CD4-positive, alpha-beta T cell (primary cell): Measurements from ENCODE around the gene FLYWCH1. TPM values are rescaled to one million over a fixed set of nuclear protein-coding genes. Genes with fewer than 3 reads are reported as not detected.

ENCODE experiments used
- ATAC-seq: fragments of 200-7000 bp; cut with Tn5 transposase; one replicate; pipeline ENCODE4 v1.10.0; 2022; ENCODE audit warnings: mild to moderate bottlenecking; ENCODE audit not compliant: poor library complexity
- CTCF ChIA-PET: fragments of 350-600 bp; sonication (Branson Sonifier 250); formaldehyde crosslinking; loops from one replicate; lab custom pipeline; 2021; ENCODE audit warnings: antibody characterized with exemption, inconsistent platforms; lab: Charles Lee
- POLR2A ChIA-PET: fragments of 350-600 bp; sonication (Branson Sonifier 250); formaldehyde crosslinking; loops from one replicate; lab custom pipeline; 2021; ENCODE audit warnings: antibody characterized with exemption, inconsistent platforms; lab: Charles Lee
- DNase-seq, 14 experiments: peaks; one replicate each; pipeline ENCODE4 v3.0.0-alpha.2; 2013 to 2020; ENCODE audit warnings: mixed read lengths in 2 of 14
- H3K27ac ChIP-seq, 2 donors: one replicate each; pipeline versions ENCODE4 v1.5.1 to v1.7.0; 2013; ENCODE audit warnings: low read length in 2 of 2, low read depth in 1 of 2, mild to moderate bottlenecking in 1 of 2
- H3K27me3 ChIP-seq, 2 experiments: 1 replicate in 1 of 2; 2 replicates in 1 of 2; pipeline versions ENCODE4 v1.6.1 to v1.7.0; 2013; ENCODE audit warnings: low read length in 2 of 2, control low read depth in 1 of 2, mild to moderate bottlenecking in 1 of 2, moderate library complexity in 1 of 2; ENCODE audit not compliant: insufficient read depth in 2 of 2, control insufficient read depth in 1 of 2
- H3K36me3 ChIP-seq: one replicate; pipeline ENCODE4 v1.6.1; 2013; ENCODE audit warnings: low read length, control low read depth; ENCODE audit not compliant: insufficient read depth
- H3K4me1 ChIP-seq: one replicate; pipeline ENCODE4 v1.6.1; 2013; ENCODE audit warnings: low read length, control low read depth; ENCODE audit not compliant: insufficient read depth
- H3K4me3 ChIP-seq: one replicate; pipeline ENCODE4 v1.5.1; 2013; ENCODE audit warnings: mild to moderate bottlenecking, low read length, moderate library complexity
- H3K9me3 ChIP-seq, 2 experiments: 1 replicate in 1 of 2; 2 replicates in 1 of 2; pipeline versions ENCODE4 v1.6.1 to v1.7.0; 2013; ENCODE audit warnings: low read length in 2 of 2, mild to moderate bottlenecking in 2 of 2, control low read depth in 1 of 2, moderate library complexity in 1 of 2; ENCODE audit not compliant: control insufficient read depth in 1 of 2, insufficient read depth in 1 of 2
- H3K27ac Mint-ChIP-seq: one replicate; pipeline ENCODE4 v1.8.0; 2020; ENCODE audit warnings: mixed read lengths
- H3K27me3 Mint-ChIP-seq: one replicate; pipeline ENCODE4 v1.8.0; 2021; ENCODE audit warnings: mixed read lengths
- H3K36me3 Mint-ChIP-seq: one replicate; pipeline ENCODE4 v1.8.0; 2021; ENCODE audit warnings: low read depth, mixed read lengths
- H3K4me1 Mint-ChIP-seq: one replicate; pipeline ENCODE4 v1.8.0; 2021; ENCODE audit warnings: low read depth, mixed read lengths
- H3K4me3 Mint-ChIP-seq: one replicate; pipeline ENCODE4 v1.8.0; 2020; ENCODE audit warnings: mild to moderate bottlenecking, mixed read lengths
- H3K9me3 Mint-ChIP-seq: one replicate; pipeline ENCODE4 v1.8.0; 2020; ENCODE audit warnings: mixed read lengths
- intact Hi-C, 2 experiments: fragments of 100-400 bp; cut with DNase I in 1 of 2; cut with micrococcal nuclease in 1 of 2; formaldehyde crosslinking; loops; one replicate each; pipeline versions ENCODE4 v1.15.1 to v1.9.0; 2023 to 2025; cut with DNase I, micrococcal nuclease
- total RNA-seq, 174 experiments: library from RNA in 2 of 174; stranded (reverse) in 2 of 174; gene quantifications; one replicate each; pipeline ENCODE4 v1.2.3 and lab custom pipeline; 2021 to 2026
- TF ChIP-seq, protein P1 (sequence below): fragments of 200-600 bp; IDR thresholded peaks from one replicate; pipeline ENCODE4 v1.8.0; 2022; ENCODE audit warnings: antibody characterized with exemption, mild to moderate bottlenecking

FLYWCH1 gene
- total RNA-seq, 2 experiments from 2014 or later, result 84.8 to 97.0 TPM

GRCh38 chr16:2874032-2874911 is 37.5 kb upstream of the FLYWCH1 start:
- Mint-ChIP-seq H3K27ac (no peak overlapping the region), H3K27me3 (no peaks in the 10 kb centered on the region), H3K9me3 (no peaks in the 10 kb centered on the region), H3K36me3 (no peaks in the 10 kb centered on the region), H3K4me1 (peaks cover under 1% of the 10 kb centered on the region), H3K4me3 (no peak overlapping the region)
- H3K4me1 ChIP-seq, result peaks cover 9% of the 10 kb centered on the region
- DNase-seq (peak in 1 of 14 experiments; percentile 29), ATAC-seq (no peak)
- H3K9me3 ChIP-seq, result no peaks in the 10 kb centered on the region
- H3K4me3 ChIP-seq, result no peak overlapping the region
- TF ChIP-seq, protein P1, sequence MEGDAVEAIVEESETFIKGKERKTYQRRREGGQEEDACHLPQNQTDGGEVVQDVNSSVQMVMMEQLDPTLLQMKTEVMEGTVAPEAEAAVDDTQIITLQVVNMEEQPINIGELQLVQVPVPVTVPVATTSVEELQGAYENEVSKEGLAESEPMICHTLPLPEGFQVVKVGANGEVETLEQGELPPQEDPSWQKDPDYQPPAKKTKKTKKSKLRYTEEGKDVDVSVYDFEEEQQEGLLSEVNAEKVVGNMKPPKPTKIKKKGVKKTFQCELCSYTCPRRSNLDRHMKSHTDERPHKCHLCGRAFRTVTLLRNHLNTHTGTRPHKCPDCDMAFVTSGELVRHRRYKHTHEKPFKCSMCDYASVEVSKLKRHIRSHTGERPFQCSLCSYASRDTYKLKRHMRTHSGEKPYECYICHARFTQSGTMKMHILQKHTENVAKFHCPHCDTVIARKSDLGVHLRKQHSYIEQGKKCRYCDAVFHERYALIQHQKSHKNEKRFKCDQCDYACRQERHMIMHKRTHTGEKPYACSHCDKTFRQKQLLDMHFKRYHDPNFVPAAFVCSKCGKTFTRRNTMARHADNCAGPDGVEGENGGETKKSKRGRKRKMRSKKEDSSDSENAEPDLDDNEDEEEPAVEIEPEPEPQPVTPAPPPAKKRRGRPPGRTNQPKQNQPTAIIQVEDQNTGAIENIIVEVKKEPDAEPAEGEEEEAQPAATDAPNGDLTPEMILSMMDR, result no peak
- CTCF ChIA-PET, result interaction anchor here (0.6 to 1.4 kb wide), 9 partner anchors 9 to 73 kb away, joined by 3 to 6 read pairs (median 4); partner anchors contain the start of genes FLYWCH1 and FLYWCH2
- POLR2A ChIA-PET, result interaction anchor here (1.0 kb wide), 2 partner anchors 8 to 37 kb away, joined by 6 read pairs; partner anchors contain the start of genes FLYWCH1 and FLYWCH2
- H3K36me3 ChIP-seq, result no peaks in the 10 kb centered on the region
- no peaks in the 10 kb centered on the region for H3K27me3 ChIP-seq
- no peak overlapping the region for H3K27ac ChIP-seq
- intact Hi-C loops, result loop anchor here (2.0 to 5.0 kb wide), 2 partner anchors 53 to 537 kb away; no protein-coding TSS in a partner anchor

DNA sequence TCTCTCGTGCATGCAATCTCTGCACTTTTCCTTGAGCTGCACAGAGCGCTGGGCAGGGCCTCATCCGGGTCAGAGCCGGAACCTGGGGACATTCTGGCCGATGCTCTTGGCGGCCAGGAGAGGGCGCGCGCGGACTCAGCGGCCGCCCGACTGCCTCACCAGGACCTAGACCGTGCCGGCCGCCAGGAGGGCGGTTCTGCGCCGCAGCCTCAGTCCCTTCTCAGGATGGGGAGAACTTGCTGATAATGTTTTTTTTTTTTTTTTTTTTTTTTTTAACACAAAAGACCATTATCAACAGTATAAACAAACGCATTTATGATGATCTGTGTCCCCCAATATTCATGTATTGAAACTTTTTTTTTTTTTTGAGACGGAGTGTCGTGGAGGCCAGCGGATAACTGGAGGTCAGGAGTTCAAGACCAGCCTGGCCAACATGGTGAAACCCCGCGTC is 36.8 kb upstream of the FLYWCH1 start:
- Mint-ChIP-seq H3K9me3 (no peaks in the 10 kb centered on the region), H3K36me3 (no peaks in the 10 kb centered on the region), H3K27me3 (no peaks in the 10 kb centered on the region), H3K4me3 (no peak overlapping the region), H3K27ac (no peak overlapping the region), H3K4me1 (no peaks in the 10 kb centered on the region)
- ATAC-seq (peak; percentile 100), DNase-seq (peak; percentile 40 to 90 (median 56))
- ChIA-PET POLR2A (interaction anchor here (1.0 kb wide), 2 partner anchors 8 to 37 kb away, joined by 6 read pairs; partner anchors contain the start of genes FLYWCH1 and FLYWCH2), CTCF (interaction anchor here (0.6 to 1.4 kb wide), 9 partner anchors 8 to 72 kb away, joined by 3 to 6 read pairs (median 4); partner anchors contain the start of genes FLYWCH1 and FLYWCH2)
- Histone ChIP-seq H3K9me3 (peaks cover 0 to under 1% of the 10 kb centered on the region in 2 experiments), H3K27me3 (no peaks in the 10 kb centered on the region), H3K27ac (no peak overlapping the region), H3K36me3 (no peaks in the 10 kb centered on the region), H3K4me1 (peaks cover 9% of the 10 kb centered on the region), H3K4me3 (no peak overlapping the region)
- TF ChIP-seq, protein P1, result peak; percentile 95
- intact Hi-C loops, result loop anchor here (1.0 to 5.0 kb wide), 4 partner anchors 44 to 538 kb away; partner anchors contain the start of gene PKMYT1 (in 1 of the 2)

DNA sequence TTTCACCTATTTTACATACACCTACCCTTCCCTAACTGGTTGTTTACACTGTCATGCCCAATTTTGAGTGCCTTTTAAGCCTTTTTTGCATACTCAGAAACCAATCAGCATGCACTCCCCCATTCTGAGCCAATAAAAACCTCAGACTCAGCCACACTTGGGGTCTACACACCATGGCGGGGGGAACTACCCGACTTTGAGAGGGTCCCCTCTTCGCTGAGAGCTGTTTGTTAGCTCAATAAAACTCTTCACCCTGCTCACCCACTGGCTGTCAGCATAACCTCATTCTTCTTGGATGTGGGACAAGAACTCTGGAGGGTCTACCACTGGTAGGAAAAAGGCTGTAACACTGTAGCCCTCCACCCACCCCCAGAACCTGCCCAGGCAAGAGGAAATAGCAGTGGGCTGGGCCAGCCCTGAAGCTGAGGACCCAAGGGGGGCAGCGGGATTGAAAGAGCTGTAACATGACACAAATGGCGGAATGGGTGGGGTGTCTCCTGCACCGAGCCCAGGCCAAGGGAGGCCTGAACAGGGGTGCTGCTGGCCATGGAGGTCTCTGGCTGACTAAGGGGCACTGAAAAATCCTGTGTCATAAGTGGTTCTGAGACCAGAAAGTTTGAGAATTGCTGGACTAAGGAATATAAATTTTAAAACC is 31.8 kb upstream of the FLYWCH1 start:
- H3K27me3 ChIP-seq, result no peaks in the 10 kb centered on the region
- H3K4me1 ChIP-seq, result peaks cover 18% of the 10 kb centered on the region
- H3K4me3 ChIP-seq, result no peak overlapping the region
- TF ChIP-seq, protein P1, result no peak
- Mint-ChIP-seq H3K27me3 (no peaks in the 10 kb centered on the region), H3K4me3 (peak overlapping the region; percentile 63), H3K9me3 (no peaks in the 10 kb centered on the region), H3K36me3 (peaks cover 4% of the 10 kb centered on the region), H3K27ac (peak overlapping the region; percentile 14), H3K4me1 (peaks cover 7% of the 10 kb centered on the region)
- DNase-seq (no peak), ATAC-seq (no peak)
- no peaks in the 10 kb centered on the region for H3K36me3 ChIP-seq
- ChIA-PET POLR2A (interaction anchor here (0.6 kb wide), 1 partner anchor 102 kb away, joined by 3 read pairs; no protein-coding TSS in a partner anchor), CTCF (interaction anchor here (0.8 to 1.0 kb wide), 2 partner anchors 12 to 47 kb away, joined by 3 read pairs; no protein-coding TSS in a partner anchor)
- intact Hi-C loops, result loop anchor here (5.0 kb wide), 2 partner anchors 37 to 102 kb away; partner anchors contain the start of gene PKMYT1 (in 1 of the 2)
- no peak overlapping the region for H3K27ac ChIP-seq
- H3K9me3 ChIP-seq, result peaks cover 0 to 4% of the 10 kb centered on the region in 2 experiments
